WTC11 (cell line): Measurements from ENCODE around the gene TMEM117.

Experiments used
- CREB1 ChIP-seq: sonication (generic); formaldehyde crosslinking; IDR thresholded peaks from 2 replicates; pipeline ENCODE4 v1.8.0; 2023; ENCODE audit warnings: mild to moderate bottlenecking, missing genetic modification reagents
- JUN ChIP-seq: sonication (generic); formaldehyde crosslinking; IDR thresholded peaks from 2 replicates; pipeline ENCODE4 v1.8.0; 2023; ENCODE audit warnings: mild to moderate bottlenecking, missing genetic modification reagents
- SP1 ChIP-seq: sonication (generic); formaldehyde crosslinking; conservative IDR thresholded peaks from 2 replicates; pipeline ENCODE4 v1.8.1; 2022; ENCODE audit warnings: missing genetic modification reagents
- ZNF121 ChIP-seq: sonication (generic); formaldehyde crosslinking; IDR thresholded peaks from 2 replicates; pipeline ENCODE4 v1.8.0; 2023; ENCODE audit warnings: missing genetic modification reagents
- TF ChIP-seq, protein P1 (sequence below): fragments of 200-600 bp; IDR thresholded peaks from 2 replicates; pipeline ENCODE4 v1.8.0; 2022; ENCODE audit warnings: antibody characterized with exemption
- TF ChIP-seq, protein P2 (sequence below): sonication (generic); formaldehyde crosslinking; IDR thresholded peaks from 2 replicates; pipeline ENCODE4 v1.8.0; 2022; ENCODE audit warnings: missing genetic modification reagents
- TF ChIP-seq, protein P3 (sequence below): sonication (generic); formaldehyde crosslinking; IDR thresholded peaks from 2 replicates; pipeline ENCODE4 v1.8.1; 2023; ENCODE audit warnings: mild to moderate bottlenecking, moderate library complexity, missing genetic modification reagents
- TF ChIP-seq, protein P4 (sequence below): sonication (generic); formaldehyde crosslinking; IDR thresholded peaks from 2 replicates; pipeline ENCODE4 v1.8.0; 2022; ENCODE audit warnings: mild to moderate bottlenecking, missing genetic modification reagents

DNA sequence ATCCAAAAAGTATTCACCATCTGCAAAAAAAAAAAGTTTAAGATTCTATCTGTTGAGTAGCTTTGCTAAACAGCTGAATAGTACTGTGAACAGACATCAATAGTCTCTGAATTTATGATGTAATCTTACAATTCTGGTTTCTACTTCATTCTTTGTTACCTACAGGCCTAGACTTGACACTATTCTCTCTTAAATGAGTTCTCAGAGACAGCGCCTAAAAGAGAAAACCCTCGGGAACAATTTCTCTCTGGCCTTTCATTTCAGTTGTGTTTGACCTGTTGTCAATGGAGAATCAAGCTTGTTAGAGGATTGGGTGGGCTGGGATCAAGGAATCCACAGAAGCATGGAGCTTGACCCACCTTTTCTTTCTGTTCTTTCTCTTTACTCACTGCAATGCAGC, 23.8 kb upstream of the TMEM117 start:
- TF ChIP-seq SP1 (no peak), CREB1 (CRISPR knock-in tag) (no peak), ZNF121 (no peak), JUN (CRISPR knock-in tag) (no peak)
- TF ChIP-seq, protein P1, sequence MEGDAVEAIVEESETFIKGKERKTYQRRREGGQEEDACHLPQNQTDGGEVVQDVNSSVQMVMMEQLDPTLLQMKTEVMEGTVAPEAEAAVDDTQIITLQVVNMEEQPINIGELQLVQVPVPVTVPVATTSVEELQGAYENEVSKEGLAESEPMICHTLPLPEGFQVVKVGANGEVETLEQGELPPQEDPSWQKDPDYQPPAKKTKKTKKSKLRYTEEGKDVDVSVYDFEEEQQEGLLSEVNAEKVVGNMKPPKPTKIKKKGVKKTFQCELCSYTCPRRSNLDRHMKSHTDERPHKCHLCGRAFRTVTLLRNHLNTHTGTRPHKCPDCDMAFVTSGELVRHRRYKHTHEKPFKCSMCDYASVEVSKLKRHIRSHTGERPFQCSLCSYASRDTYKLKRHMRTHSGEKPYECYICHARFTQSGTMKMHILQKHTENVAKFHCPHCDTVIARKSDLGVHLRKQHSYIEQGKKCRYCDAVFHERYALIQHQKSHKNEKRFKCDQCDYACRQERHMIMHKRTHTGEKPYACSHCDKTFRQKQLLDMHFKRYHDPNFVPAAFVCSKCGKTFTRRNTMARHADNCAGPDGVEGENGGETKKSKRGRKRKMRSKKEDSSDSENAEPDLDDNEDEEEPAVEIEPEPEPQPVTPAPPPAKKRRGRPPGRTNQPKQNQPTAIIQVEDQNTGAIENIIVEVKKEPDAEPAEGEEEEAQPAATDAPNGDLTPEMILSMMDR, result no peak
- TF ChIP-seq, protein P2, sequence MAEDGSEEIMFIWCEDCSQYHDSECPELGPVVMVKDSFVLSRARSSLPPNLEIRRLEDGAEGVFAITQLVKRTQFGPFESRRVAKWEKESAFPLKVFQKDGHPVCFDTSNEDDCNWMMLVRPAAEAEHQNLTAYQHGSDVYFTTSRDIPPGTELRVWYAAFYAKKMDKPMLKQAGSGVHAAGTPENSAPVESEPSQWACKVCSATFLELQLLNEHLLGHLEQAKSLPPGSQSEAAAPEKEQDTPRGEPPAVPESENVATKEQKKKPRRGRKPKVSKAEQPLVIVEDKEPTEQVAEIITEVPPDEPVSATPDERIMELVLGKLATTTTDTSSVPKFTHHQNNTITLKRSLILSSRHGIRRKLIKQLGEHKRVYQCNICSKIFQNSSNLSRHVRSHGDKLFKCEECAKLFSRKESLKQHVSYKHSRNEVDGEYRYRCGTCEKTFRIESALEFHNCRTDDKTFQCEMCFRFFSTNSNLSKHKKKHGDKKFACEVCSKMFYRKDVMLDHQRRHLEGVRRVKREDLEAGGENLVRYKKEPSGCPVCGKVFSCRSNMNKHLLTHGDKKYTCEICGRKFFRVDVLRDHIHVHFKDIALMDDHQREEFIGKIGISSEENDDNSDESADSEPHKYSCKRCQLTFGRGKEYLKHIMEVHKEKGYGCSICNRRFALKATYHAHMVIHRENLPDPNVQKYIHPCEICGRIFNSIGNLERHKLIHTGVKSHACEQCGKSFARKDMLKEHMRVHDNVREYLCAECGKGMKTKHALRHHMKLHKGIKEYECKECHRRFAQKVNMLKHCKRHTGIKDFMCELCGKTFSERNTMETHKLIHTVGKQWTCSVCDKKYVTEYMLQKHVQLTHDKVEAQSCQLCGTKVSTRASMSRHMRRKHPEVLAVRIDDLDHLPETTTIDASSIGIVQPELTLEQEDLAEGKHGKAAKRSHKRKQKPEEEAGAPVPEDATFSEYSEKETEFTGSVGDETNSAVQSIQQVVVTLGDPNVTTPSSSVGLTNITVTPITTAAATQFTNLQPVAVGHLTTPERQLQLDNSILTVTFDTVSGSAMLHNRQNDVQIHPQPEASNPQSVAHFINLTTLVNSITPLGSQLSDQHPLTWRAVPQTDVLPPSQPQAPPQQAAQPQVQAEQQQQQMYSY (CRISPR knock-in tag), result no peak
- TF ChIP-seq, protein P3, sequence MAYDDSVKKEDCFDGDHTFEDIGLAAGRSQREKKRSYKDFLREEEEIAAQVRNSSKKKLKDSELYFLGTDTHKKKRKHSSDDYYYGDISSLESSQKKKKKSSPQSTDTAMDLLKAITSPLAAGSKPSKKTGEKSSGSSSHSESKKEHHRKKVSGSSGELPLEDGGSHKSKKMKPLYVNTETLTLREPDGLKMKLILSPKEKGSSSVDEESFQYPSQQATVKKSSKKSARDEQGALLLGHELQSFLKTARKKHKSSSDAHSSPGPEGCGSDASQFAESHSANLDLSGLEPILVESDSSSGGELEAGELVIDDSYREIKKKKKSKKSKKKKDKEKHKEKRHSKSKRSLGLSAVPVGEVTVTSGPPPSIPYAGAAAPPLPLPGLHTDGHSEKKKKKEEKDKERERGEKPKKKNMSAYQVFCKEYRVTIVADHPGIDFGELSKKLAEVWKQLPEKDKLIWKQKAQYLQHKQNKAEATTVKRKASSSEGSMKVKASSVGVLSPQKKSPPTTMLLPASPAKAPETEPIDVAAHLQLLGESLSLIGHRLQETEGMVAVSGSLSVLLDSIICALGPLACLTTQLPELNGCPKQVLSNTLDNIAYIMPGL (CRISPR knock-in tag), result no peak
- TF ChIP-seq, protein P4, sequence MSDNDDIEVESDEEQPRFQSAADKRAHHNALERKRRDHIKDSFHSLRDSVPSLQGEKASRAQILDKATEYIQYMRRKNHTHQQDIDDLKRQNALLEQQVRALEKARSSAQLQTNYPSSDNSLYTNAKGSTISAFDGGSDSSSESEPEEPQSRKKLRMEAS (CRISPR knock-in tag), result no peak
